CD4-positive, alpha-beta T cell (primary cell): ENCODE results near the gene OLAH. TPM values are rescaled to one million over a fixed set of nuclear protein-coding genes. Genes with fewer than 3 reads are reported as not detected.

Source experiments
- ATAC-seq: fragments of 200-7000 bp; cut with Tn5 transposase; one replicate; pipeline ENCODE4 v1.10.0; 2022; ENCODE audit warnings: mild to moderate bottlenecking; ENCODE audit not compliant: poor library complexity
- CTCF ChIA-PET: fragments of 350-600 bp; sonication (Branson Sonifier 250); formaldehyde crosslinking; loops from one replicate; lab custom pipeline; 2021; ENCODE audit warnings: antibody characterized with exemption, inconsistent platforms; lab: Charles Lee
- POLR2A ChIA-PET: fragments of 350-600 bp; sonication (Branson Sonifier 250); formaldehyde crosslinking; loops from one replicate; lab custom pipeline; 2021; ENCODE audit warnings: antibody characterized with exemption, inconsistent platforms; lab: Charles Lee
- DNase-seq, 14 experiments: peaks; one replicate each; pipeline ENCODE4 v3.0.0-alpha.2; 2013 to 2020; ENCODE audit warnings: mixed read lengths in 2 of 14
- H3K27ac ChIP-seq, 2 donors: one replicate each; pipeline versions ENCODE4 v1.5.1 to v1.7.0; 2013; ENCODE audit warnings: low read length in 2 of 2, low read depth in 1 of 2, mild to moderate bottlenecking in 1 of 2
- H3K27me3 ChIP-seq, 2 experiments: 1 replicate in 1 of 2; 2 replicates in 1 of 2; pipeline versions ENCODE4 v1.6.1 to v1.7.0; 2013; ENCODE audit warnings: low read length in 2 of 2, control low read depth in 1 of 2, mild to moderate bottlenecking in 1 of 2, moderate library complexity in 1 of 2; ENCODE audit not compliant: insufficient read depth in 2 of 2, control insufficient read depth in 1 of 2
- H3K36me3 ChIP-seq: one replicate; pipeline ENCODE4 v1.6.1; 2013; ENCODE audit warnings: low read length, control low read depth; ENCODE audit not compliant: insufficient read depth
- H3K4me1 ChIP-seq: one replicate; pipeline ENCODE4 v1.6.1; 2013; ENCODE audit warnings: low read length, control low read depth; ENCODE audit not compliant: insufficient read depth
- H3K4me3 ChIP-seq: one replicate; pipeline ENCODE4 v1.5.1; 2013; ENCODE audit warnings: mild to moderate bottlenecking, low read length, moderate library complexity
- H3K9me3 ChIP-seq, 2 experiments: 1 replicate in 1 of 2; 2 replicates in 1 of 2; pipeline versions ENCODE4 v1.6.1 to v1.7.0; 2013; ENCODE audit warnings: low read length in 2 of 2, mild to moderate bottlenecking in 2 of 2, control low read depth in 1 of 2, moderate library complexity in 1 of 2; ENCODE audit not compliant: control insufficient read depth in 1 of 2, insufficient read depth in 1 of 2
- H3K27ac Mint-ChIP-seq: one replicate; pipeline ENCODE4 v1.8.0; 2020; ENCODE audit warnings: mixed read lengths
- H3K27me3 Mint-ChIP-seq: one replicate; pipeline ENCODE4 v1.8.0; 2021; ENCODE audit warnings: mixed read lengths
- H3K36me3 Mint-ChIP-seq: one replicate; pipeline ENCODE4 v1.8.0; 2021; ENCODE audit warnings: low read depth, mixed read lengths
- H3K4me1 Mint-ChIP-seq: one replicate; pipeline ENCODE4 v1.8.0; 2021; ENCODE audit warnings: low read depth, mixed read lengths
- H3K4me3 Mint-ChIP-seq: one replicate; pipeline ENCODE4 v1.8.0; 2020; ENCODE audit warnings: mild to moderate bottlenecking, mixed read lengths
- H3K9me3 Mint-ChIP-seq: one replicate; pipeline ENCODE4 v1.8.0; 2020; ENCODE audit warnings: mixed read lengths
- intact Hi-C, 2 experiments: fragments of 100-400 bp; cut with DNase I in 1 of 2; cut with micrococcal nuclease in 1 of 2; formaldehyde crosslinking; loops; one replicate each; pipeline versions ENCODE4 v1.15.1 to v1.9.0; 2023 to 2025; cut with DNase I, micrococcal nuclease
- total RNA-seq, 174 experiments: library from RNA in 2 of 174; stranded (reverse) in 2 of 174; gene quantifications; one replicate each; pipeline ENCODE4 v1.2.3 and lab custom pipeline; 2021 to 2026
- TF ChIP-seq, protein P1 (sequence below): fragments of 200-600 bp; IDR thresholded peaks from one replicate; pipeline ENCODE4 v1.8.0; 2022; ENCODE audit warnings: antibody characterized with exemption, mild to moderate bottlenecking

OLAH gene
- total RNA-seq, 2 experiments from 2014 or later = 0.22 to 0.34 TPM

DNA sequence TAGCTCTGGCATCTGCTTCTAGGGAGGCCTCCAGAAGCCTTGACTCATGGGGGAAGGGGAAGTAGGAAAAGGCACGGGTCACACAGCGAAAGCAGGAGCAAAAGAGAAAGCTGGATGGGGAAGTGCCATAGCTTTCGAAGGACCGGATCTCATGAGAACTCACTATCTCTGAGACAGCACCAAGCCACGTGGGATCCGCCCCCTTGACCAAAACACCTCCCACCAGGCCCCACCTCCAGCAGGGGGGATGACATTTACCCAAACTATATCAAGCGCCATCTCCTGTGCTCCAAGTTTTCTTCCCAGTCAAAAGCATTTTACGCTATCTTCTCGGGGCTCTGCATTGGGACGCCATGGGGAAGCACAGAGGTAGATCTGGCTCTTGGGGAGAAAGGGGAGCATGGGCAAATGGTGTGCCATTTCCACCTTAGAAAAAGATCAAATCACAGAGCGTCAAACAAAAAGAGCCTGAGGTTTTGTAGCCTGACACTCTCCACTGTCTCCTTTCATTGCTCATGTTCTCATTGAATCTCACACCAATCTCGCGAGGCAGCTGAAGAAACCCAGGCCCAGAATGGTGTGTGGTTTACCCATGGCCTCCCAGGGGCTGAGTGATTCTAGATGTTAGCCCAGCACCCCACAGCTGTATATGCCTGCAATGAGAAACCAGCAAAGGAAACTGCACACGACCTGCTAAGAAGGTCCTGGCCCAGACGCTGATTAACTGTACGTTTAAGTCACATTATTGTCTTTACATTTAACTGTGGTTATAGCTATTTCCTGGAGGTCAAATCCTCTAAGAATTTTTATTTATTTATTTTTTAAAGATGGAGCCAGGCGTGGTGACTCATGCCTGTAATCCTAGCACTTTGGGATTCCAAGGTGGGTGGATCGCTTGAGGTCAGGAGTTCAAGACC, 8.1 kb upstream of the OLAH start:
- ChIA-PET POLR2A (no interaction called here), CTCF (no interaction called here)
- no peak for ATAC-seq
- H3K9me3 ChIP-seq = no peaks in the 10 kb centered on the region
- H3K27me3 ChIP-seq = no peaks in the 10 kb centered on the region
- H3K4me3 ChIP-seq = no peak overlapping the region
- H3K4me1 Mint-ChIP-seq = no peaks in the 10 kb centered on the region
- H3K27ac ChIP-seq = no peak overlapping the region
- H3K36me3 ChIP-seq = no peaks in the 10 kb centered on the region
- TF ChIP-seq, protein P1, sequence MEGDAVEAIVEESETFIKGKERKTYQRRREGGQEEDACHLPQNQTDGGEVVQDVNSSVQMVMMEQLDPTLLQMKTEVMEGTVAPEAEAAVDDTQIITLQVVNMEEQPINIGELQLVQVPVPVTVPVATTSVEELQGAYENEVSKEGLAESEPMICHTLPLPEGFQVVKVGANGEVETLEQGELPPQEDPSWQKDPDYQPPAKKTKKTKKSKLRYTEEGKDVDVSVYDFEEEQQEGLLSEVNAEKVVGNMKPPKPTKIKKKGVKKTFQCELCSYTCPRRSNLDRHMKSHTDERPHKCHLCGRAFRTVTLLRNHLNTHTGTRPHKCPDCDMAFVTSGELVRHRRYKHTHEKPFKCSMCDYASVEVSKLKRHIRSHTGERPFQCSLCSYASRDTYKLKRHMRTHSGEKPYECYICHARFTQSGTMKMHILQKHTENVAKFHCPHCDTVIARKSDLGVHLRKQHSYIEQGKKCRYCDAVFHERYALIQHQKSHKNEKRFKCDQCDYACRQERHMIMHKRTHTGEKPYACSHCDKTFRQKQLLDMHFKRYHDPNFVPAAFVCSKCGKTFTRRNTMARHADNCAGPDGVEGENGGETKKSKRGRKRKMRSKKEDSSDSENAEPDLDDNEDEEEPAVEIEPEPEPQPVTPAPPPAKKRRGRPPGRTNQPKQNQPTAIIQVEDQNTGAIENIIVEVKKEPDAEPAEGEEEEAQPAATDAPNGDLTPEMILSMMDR = no peak
- H3K36me3 Mint-ChIP-seq = no peaks in the 10 kb centered on the region
- H3K4me3 Mint-ChIP-seq = no peak overlapping the region
- intact Hi-C loops = no loop called here
- no peaks in the 10 kb centered on the region for H3K4me1 ChIP-seq
- DNase-seq = peak in 3 of 14 experiments; percentile 8 to 59 (median 54)
- no peaks in the 10 kb centered on the region for H3K9me3 Mint-ChIP-seq
- H3K27ac Mint-ChIP-seq = no peak overlapping the region
- no peaks in the 10 kb centered on the region for H3K27me3 Mint-ChIP-seq

DNA sequence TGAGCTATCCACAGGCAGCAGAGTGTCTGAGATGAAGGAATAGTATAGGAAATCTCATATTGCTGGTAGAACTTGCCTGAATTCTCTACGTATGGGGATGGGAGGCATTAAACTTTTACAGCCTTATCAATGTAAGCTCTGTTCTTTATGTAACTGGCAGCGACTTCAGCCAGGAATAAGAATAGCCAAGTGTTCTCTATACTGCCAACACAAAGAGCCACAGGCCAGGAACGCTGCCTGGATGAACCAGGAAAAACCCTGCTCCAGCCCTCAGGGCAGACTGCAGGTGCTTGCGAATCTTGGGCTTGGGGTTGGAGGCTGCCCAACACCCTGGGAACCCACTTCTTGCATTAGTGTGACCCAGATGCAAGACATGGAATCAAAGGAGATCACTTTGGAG, 6.1 kb upstream of the OLAH start:
- no peaks in the 10 kb centered on the region for H3K36me3 Mint-ChIP-seq
- CTCF ChIA-PET = no interaction called here
- no peaks in the 10 kb centered on the region for H3K9me3 Mint-ChIP-seq
- no peaks in the 10 kb centered on the region for H3K4me1 Mint-ChIP-seq
- Histone ChIP-seq H3K4me3 (no peak overlapping the region), H3K4me1 (no peaks in the 10 kb centered on the region), H3K27me3 (no peaks in the 10 kb centered on the region), H3K9me3 (no peaks in the 10 kb centered on the region), H3K27ac (no peak overlapping the region), H3K36me3 (no peaks in the 10 kb centered on the region)
- H3K27me3 Mint-ChIP-seq = no peaks in the 10 kb centered on the region
- H3K4me3 Mint-ChIP-seq = no peak overlapping the region
- ATAC-seq = no peak
- POLR2A ChIA-PET = no interaction called here
- H3K27ac Mint-ChIP-seq = no peak overlapping the region
- no peak for DNase-seq
- TF ChIP-seq, protein P1 = no peak
- intact Hi-C loops = no loop called here

DNA sequence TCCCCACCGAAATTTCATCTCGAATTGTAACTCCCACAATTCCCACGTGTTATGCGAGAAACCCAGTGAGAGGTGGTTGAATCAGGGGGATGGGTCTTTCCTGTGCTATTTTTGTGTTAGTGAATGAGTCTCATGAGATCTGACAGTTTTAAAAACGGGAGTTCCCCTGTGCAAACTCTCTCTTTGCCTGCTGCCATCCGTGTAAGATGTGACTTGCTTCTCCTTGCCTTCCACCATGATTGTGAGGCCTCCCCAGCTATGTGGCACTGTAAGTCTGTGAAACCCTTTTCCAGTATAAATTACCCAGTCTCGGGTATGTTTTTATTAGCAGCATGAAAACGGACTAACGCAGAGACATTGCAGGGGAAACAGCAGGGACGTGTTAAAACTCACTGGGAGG, 5.3 kb upstream of the OLAH start:
- ChIA-PET POLR2A (no interaction called here), CTCF (no interaction called here)
- Mint-ChIP-seq H3K27ac (no peak overlapping the region), H3K4me3 (no peak overlapping the region), H3K36me3 (no peaks in the 10 kb centered on the region), H3K4me1 (no peaks in the 10 kb centered on the region), H3K27me3 (no peaks in the 10 kb centered on the region), H3K9me3 (no peaks in the 10 kb centered on the region)
- Histone ChIP-seq H3K4me3 (no peak overlapping the region), H3K36me3 (no peaks in the 10 kb centered on the region), H3K27ac (no peak overlapping the region), H3K9me3 (no peaks in the 10 kb centered on the region), H3K4me1 (no peaks in the 10 kb centered on the region), H3K27me3 (no peaks in the 10 kb centered on the region)
- intact Hi-C loops = no loop called here
- ATAC-seq (no peak), DNase-seq (no peak)
- TF ChIP-seq, protein P1 = no peak
